NCI-H774 (cell line): Measurements from ENCODE around the gene ANO3.

Experiments
- DNase-seq: peaks from one replicate; lab custom pipeline; 2025; lab: John Stamatoyannopoulos, UW

ANO3 gene

GRCh38 chr11:26710489-26710888 is 378.6 kb downstream of the ANO3 start:
- DNase-seq, result no peak

- DNase-seq, result no peak
These were observed 380.6 kb downstream of the ANO3 start for GRCh38 chr11:26712497-26712896.
